Measurements from ENCODE around the gene RBM34.

DNA sequence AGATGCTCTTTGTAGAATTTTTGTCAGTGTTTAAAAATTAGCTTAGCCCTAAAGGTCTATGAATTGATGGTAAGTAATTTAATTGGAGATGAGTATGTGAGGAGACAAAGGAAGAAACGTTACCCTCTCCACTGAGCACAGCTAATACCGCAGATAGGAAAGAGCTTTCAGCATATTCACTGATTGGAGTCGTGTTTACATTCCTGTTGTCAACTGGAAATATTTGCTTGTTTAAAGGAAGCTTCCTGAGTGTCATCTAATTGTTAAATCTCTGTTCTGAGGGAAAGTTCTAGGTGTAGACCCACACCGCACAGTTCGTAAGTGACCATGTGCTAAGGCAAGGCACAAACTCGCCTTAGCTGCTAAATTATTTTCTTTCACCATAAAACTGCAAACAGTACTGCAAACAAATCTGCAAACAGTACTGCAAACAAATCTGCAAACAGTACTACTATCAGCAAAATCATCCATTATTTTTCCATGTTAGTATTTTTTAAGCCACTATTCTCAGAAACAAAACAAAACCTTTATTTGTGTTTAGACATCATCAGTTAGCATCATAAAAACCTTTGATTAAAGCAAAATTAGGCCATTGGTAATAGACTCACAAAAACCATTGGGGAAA, 65.0 kb downstream of the RBM34 start:
- TF ChIP-seq, protein P1, sequence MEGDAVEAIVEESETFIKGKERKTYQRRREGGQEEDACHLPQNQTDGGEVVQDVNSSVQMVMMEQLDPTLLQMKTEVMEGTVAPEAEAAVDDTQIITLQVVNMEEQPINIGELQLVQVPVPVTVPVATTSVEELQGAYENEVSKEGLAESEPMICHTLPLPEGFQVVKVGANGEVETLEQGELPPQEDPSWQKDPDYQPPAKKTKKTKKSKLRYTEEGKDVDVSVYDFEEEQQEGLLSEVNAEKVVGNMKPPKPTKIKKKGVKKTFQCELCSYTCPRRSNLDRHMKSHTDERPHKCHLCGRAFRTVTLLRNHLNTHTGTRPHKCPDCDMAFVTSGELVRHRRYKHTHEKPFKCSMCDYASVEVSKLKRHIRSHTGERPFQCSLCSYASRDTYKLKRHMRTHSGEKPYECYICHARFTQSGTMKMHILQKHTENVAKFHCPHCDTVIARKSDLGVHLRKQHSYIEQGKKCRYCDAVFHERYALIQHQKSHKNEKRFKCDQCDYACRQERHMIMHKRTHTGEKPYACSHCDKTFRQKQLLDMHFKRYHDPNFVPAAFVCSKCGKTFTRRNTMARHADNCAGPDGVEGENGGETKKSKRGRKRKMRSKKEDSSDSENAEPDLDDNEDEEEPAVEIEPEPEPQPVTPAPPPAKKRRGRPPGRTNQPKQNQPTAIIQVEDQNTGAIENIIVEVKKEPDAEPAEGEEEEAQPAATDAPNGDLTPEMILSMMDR (conservative IDR thresholded peaks at IDR 0.05; ENCODE audit: low read length), result no peak
- TF ChIP-seq EZH2phosphoT487 (IDR thresholded peaks at IDR 0.05; ENCODE audit: borderline replicate concordance, low read depth, low read length), result no peak

Measured in OCI-LY7 (cell line).